Osteoblast (primary cell): ENCODE measurements around the gene EYS. TPM values are rescaled to one million over a fixed set of nuclear protein-coding genes. Genes with fewer than 3 reads are reported as not detected.

ENCODE experiments used
- DNase-seq: peaks from one replicate; pipeline ENCODE4 v3.0.0; 2011; ENCODE audit warnings: low spot score, mixed read lengths; ENCODE audit not compliant: insufficient read length; ENCODE audit errors: missing footprints
- H2AFZ ChIP-seq: 2 replicates; pipeline ENCODE4 v1.6.0; 2011; ENCODE audit warnings: mild to moderate bottlenecking, low read length
- H3K27ac ChIP-seq: 2 replicates; pipeline ENCODE4 v1.5.1; 2011; ENCODE audit warnings: mild to moderate bottlenecking, low read depth, low read length, moderate library complexity
- H3K27me3 ChIP-seq: 2 replicates; pipeline ENCODE4 v1.6.0; 2012; ENCODE audit warnings: mild to moderate bottlenecking, control low read depth, inconsistent platforms, low read length, moderate library complexity; ENCODE audit not compliant: insufficient read depth
- H3K36me3 ChIP-seq: 2 replicates; pipeline ENCODE4 v1.5.1; 2011; ENCODE audit warnings: mild to moderate bottlenecking, low read length, control low read depth, moderate library complexity; ENCODE audit not compliant: insufficient read depth
- H3K4me1 ChIP-seq: 2 replicates; pipeline ENCODE4 v1.5.1; 2011; ENCODE audit warnings: mild to moderate bottlenecking, low read length, control low read depth, moderate library complexity; ENCODE audit not compliant: insufficient read depth
- H3K4me2 ChIP-seq: 2 replicates; pipeline ENCODE4 v1.6.0; 2011; ENCODE audit warnings: mild to moderate bottlenecking, low read length; ENCODE audit not compliant: insufficient read depth
- H3K4me3 ChIP-seq: fragments of 200-600 bp; sonication (generic); 3 replicates; pipeline ENCODE4 v1.5.1; 2012; ENCODE audit warnings: mild to moderate bottlenecking, low read length, inconsistent platforms; ENCODE audit not compliant: insufficient read depth
- H3K79me2 ChIP-seq: 2 replicates; pipeline ENCODE4 v1.6.0; 2012; ENCODE audit warnings: mild to moderate bottlenecking, low read length, control low read depth, inconsistent platforms; ENCODE audit not compliant: insufficient read depth
- H3K9me3 ChIP-seq: 2 replicates; pipeline ENCODE4 v1.5.1; 2011; ENCODE audit warnings: low read depth, low read length, control low read depth
- H4K20me1 ChIP-seq: 2 replicates; pipeline ENCODE4 v1.6.0; 2012; ENCODE audit warnings: mild to moderate bottlenecking, low read length, control low read depth; ENCODE audit not compliant: insufficient read depth
- total RNA-seq: library from RNA; depleted of rRNA; stranded (reverse); fragments of >200 nt; gene quantifications from 2 replicates; pipeline ENCODE4 v1.2.3, GENCODE V29; 2012
- TF ChIP-seq, protein P1 (sequence below): IDR thresholded peaks from 2 replicates; pipeline ENCODE4 v1.5.1; 2011; ENCODE audit warnings: mild to moderate bottlenecking, low read depth, low read length, moderate library complexity; ENCODE audit errors: extremely low read depth

Gene EYS
- total RNA-seq, 1 donor = under 0.01 TPM

- Histone ChIP-seq H3K79me2 (no peaks in the 10 kb centered on the region), H3K9me3 (no peaks in the 10 kb centered on the region), H4K20me1 (no peaks in the 10 kb centered on the region), H3K27ac (no peak overlapping the region), H3K4me1 (no peaks in the 10 kb centered on the region), H3K4me2 (no peak overlapping the region), H3K27me3 (no peaks in the 10 kb centered on the region), H2AFZ (no peak overlapping the region), H3K4me3 (no peak overlapping the region), H3K36me3 (no peaks in the 10 kb centered on the region)
- TF ChIP-seq, protein P1, sequence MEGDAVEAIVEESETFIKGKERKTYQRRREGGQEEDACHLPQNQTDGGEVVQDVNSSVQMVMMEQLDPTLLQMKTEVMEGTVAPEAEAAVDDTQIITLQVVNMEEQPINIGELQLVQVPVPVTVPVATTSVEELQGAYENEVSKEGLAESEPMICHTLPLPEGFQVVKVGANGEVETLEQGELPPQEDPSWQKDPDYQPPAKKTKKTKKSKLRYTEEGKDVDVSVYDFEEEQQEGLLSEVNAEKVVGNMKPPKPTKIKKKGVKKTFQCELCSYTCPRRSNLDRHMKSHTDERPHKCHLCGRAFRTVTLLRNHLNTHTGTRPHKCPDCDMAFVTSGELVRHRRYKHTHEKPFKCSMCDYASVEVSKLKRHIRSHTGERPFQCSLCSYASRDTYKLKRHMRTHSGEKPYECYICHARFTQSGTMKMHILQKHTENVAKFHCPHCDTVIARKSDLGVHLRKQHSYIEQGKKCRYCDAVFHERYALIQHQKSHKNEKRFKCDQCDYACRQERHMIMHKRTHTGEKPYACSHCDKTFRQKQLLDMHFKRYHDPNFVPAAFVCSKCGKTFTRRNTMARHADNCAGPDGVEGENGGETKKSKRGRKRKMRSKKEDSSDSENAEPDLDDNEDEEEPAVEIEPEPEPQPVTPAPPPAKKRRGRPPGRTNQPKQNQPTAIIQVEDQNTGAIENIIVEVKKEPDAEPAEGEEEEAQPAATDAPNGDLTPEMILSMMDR = no peak
- no peak for DNase-seq
Observed at GRCh38 chr6:64347411-64347810, 1359.6 kb downstream of the EYS start.

DNA sequence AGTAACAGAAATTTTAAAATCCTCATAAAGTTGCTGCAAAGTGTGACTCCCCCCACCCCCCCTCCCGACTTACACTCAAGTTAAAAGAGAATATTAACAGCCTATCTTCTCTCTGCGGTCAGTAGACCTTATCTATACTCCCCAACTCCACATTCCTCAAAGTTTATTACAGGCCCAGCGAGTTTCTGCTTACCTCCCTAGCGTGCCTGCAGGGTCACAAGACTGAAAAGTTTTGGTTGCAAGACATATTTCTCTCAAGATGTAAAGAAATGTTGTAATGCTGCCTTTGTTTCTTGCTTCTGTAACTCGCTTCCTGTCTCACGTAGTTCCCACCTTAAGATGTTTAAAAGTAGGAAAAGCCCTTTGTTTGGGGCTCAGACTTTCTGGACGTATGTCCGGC is 1371.8 kb downstream of the EYS start:
- H3K4me1 ChIP-seq = no peaks in the 10 kb centered on the region
- no peak for DNase-seq
- no peaks in the 10 kb centered on the region for H3K79me2 ChIP-seq
- H3K27ac ChIP-seq = no peak overlapping the region
- no peaks in the 10 kb centered on the region for H3K36me3 ChIP-seq
- no peak overlapping the region for H2AFZ ChIP-seq
- H3K4me2 ChIP-seq = no peak overlapping the region
- H3K27me3 ChIP-seq = no peaks in the 10 kb centered on the region
- H3K4me3 ChIP-seq = no peak overlapping the region
- H4K20me1 ChIP-seq = no peaks in the 10 kb centered on the region
- TF ChIP-seq, protein P1 = no peak
- H3K9me3 ChIP-seq = no peaks in the 10 kb centered on the region

- Histone ChIP-seq H3K4me2 (no peak overlapping the region), H3K4me3 (no peak overlapping the region), H3K79me2 (no peaks in the 10 kb centered on the region), H3K9me3 (no peaks in the 10 kb centered on the region), H3K36me3 (no peaks in the 10 kb centered on the region), H4K20me1 (no peaks in the 10 kb centered on the region), H3K27me3 (no peaks in the 10 kb centered on the region), H3K27ac (no peak overlapping the region), H2AFZ (no peak overlapping the region), H3K4me1 (no peaks in the 10 kb centered on the region)
- TF ChIP-seq, protein P1 = no peak
- no peak for DNase-seq
Observed at GRCh38 chr6:64334636-64335035, 1372.4 kb downstream of the EYS start.

GRCh38 chr6:64330694-64331307 is 1376.2 kb downstream of the EYS start:
- TF ChIP-seq, protein P1 = no peak
- DNase-seq = no peak
- no peak overlapping the region for H3K4me2 ChIP-seq

More at GRCh38 chr6:64330694-64331307, 1376.2 kb downstream of the EYS start:
- Histone ChIP-seq H3K4me3 (no peak overlapping the region), H3K36me3 (no peaks in the 10 kb centered on the region), H4K20me1 (no peaks in the 10 kb centered on the region), H2AFZ (no peak overlapping the region), H3K27ac (no peak overlapping the region), H3K79me2 (no peaks in the 10 kb centered on the region), H3K9me3 (no peaks in the 10 kb centered on the region), H3K27me3 (no peaks in the 10 kb centered on the region), H3K4me1 (no peaks in the 10 kb centered on the region)
